ENCODE measurements around the gene BHLHA9.

The BHLHA9 gene

GRCh38 chr17:1313270-1314005, 43.2 kb downstream of the BHLHA9 start:
- no peak overlapping the region for H2AK5ac ChIP-seq (ENCODE audit: low read length, severe bottlenecking)
- H3K4ac ChIP-seq (ENCODE audit: low read depth in 1 of 2, low read length in 2 of 2) = no peak overlapping the region
- H2BK12ac ChIP-seq (ENCODE audit: low read length in 2 of 2) = no peak overlapping the region
- no peaks in the 10 kb centered on the region for H3K79me1 ChIP-seq (replicated peaks; ENCODE audit: low read length, poor library complexity, severe bottlenecking)
- no peak overlapping the region for H3K14ac ChIP-seq (ENCODE audit: low read length in 2 of 2)
- peaks cover 26 to 40% of the 10 kb centered on the region in 2 experiments for H3K27me3 ChIP-seq (ENCODE audit: control insufficient read depth in 1 of 2, insufficient read depth in 1 of 2, low read length in 2 of 2)
- no peak overlapping the region for H3K4me3 ChIP-seq (ENCODE audit: insufficient read depth in 1 of 2, low read depth in 1 of 2, low read length in 2 of 2)
- H3K9ac ChIP-seq (ENCODE audit: low read length) = no peak overlapping the region
- no peak overlapping the region for H3K27ac ChIP-seq (ENCODE audit: low read length, poor library complexity, severe bottlenecking)
- H3K4me1 ChIP-seq (ENCODE audit: control insufficient read depth, insufficient read depth, low read depth, low read length) = peaks cover 2% of the 10 kb centered on the region
- H2BK15ac ChIP-seq (ENCODE audit: low read depth, poor library complexity, severe bottlenecking) = no peak overlapping the region
- 91% methylated on average over 8 of the region's 8 CpGs for WGBS
- DNase-seq = no peak
- H2AFZ ChIP-seq (ENCODE audit: low read depth, low read length) = no peak overlapping the region
- no peak overlapping the region for H4K8ac ChIP-seq (ENCODE audit: low read length)
- no peak overlapping the region for H3K18ac ChIP-seq (ENCODE audit: low read depth in 1 of 2, low read length in 2 of 2)
- H4K91ac ChIP-seq (ENCODE audit: low read length) = no peak overlapping the region
- no peak overlapping the region for H2BK120ac ChIP-seq (ENCODE audit: low read depth, low read length)
- H2BK5ac ChIP-seq (ENCODE audit: low read depth, low read length, poor library complexity, severe bottlenecking) = no peak overlapping the region
- H3K9me3 ChIP-seq (ENCODE audit: control insufficient read depth, low read length) = no peaks in the 10 kb centered on the region
- no peaks in the 10 kb centered on the region for H3K36me3 ChIP-seq (ENCODE audit: control insufficient read depth in 1 of 2, insufficient read depth in 2 of 2, low read depth in 1 of 2, low read length in 2 of 2)
- H3K4me2 ChIP-seq (ENCODE audit: low read length, poor library complexity, severe bottlenecking) = no peak overlapping the region
- no peak overlapping the region for H3K23ac ChIP-seq (ENCODE audit: low read length in 2 of 2)

DNA sequence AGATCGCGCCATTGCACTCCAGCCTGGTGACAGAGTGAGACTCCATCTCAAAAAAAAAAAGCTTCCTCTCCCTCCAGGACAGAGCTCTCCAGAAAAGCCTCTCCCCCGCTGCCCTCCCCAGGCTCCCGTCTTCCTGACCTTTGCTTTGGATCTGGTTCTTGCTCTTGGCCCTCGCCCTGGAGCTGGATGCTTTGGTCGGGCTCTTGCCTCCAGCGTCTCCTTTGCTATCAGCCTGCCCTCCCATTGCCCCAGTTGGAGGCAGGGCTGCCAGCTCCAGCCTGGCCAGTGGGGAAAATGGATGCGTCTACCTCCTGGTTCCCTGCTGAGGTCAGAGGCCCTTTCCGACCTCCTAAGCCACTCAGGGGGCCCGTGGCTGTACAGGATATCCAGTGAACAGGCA, 45.2 kb downstream of the BHLHA9 start:
- H2AK5ac ChIP-seq (ENCODE audit: low read length, severe bottlenecking) = no peak overlapping the region
- no peak overlapping the region for H3K4ac ChIP-seq (ENCODE audit: low read depth in 1 of 2, low read length in 2 of 2)
- no peaks in the 10 kb centered on the region for H3K36me3 ChIP-seq (ENCODE audit: control insufficient read depth in 1 of 2, insufficient read depth in 2 of 2, low read depth in 1 of 2, low read length in 2 of 2)
- H2BK120ac ChIP-seq (ENCODE audit: low read depth, low read length) = no peak overlapping the region
- no peak overlapping the region for H2BK12ac ChIP-seq (ENCODE audit: low read length in 2 of 2)
- H3K4me1 ChIP-seq (ENCODE audit: control insufficient read depth, insufficient read depth, low read depth, low read length) = peaks cover 2% of the 10 kb centered on the region
- H2BK15ac ChIP-seq (ENCODE audit: low read depth, poor library complexity, severe bottlenecking) = no peak overlapping the region
- no peak overlapping the region for H3K27ac ChIP-seq (ENCODE audit: low read length, poor library complexity, severe bottlenecking)
- H3K4me3 ChIP-seq (ENCODE audit: insufficient read depth in 1 of 2, low read depth in 1 of 2, low read length in 2 of 2) = no peak overlapping the region
- no peak overlapping the region for H2BK5ac ChIP-seq (ENCODE audit: low read depth, low read length, poor library complexity, severe bottlenecking)
- H3K9me3 ChIP-seq (ENCODE audit: control insufficient read depth, low read length) = no peaks in the 10 kb centered on the region
- no peak overlapping the region for H4K91ac ChIP-seq (ENCODE audit: low read length)
- H2AFZ ChIP-seq (ENCODE audit: low read depth, low read length) = no peak overlapping the region
- no peak overlapping the region for H3K4me2 ChIP-seq (ENCODE audit: low read length, poor library complexity, severe bottlenecking)
- no peak overlapping the region for H4K8ac ChIP-seq (ENCODE audit: low read length)
- H3K9ac ChIP-seq (ENCODE audit: low read length) = no peak overlapping the region
- H3K79me1 ChIP-seq (replicated peaks; ENCODE audit: low read length, poor library complexity, severe bottlenecking) = no peaks in the 10 kb centered on the region
- DNase-seq = no peak
- H3K14ac ChIP-seq (ENCODE audit: low read length in 2 of 2) = no peak overlapping the region
- H3K23ac ChIP-seq (ENCODE audit: low read length in 2 of 2) = no peak overlapping the region
- H3K18ac ChIP-seq (ENCODE audit: low read depth in 1 of 2, low read length in 2 of 2) = no peak overlapping the region
- peaks cover 26 to 46% of the 10 kb centered on the region in 2 experiments for H3K27me3 ChIP-seq (ENCODE audit: control insufficient read depth in 1 of 2, insufficient read depth in 1 of 2, low read length in 2 of 2)
- 81% methylated on average over 10 of the region's 10 CpGs for WGBS

- no peak overlapping the region for H3K4me3 ChIP-seq (ENCODE audit: insufficient read depth in 1 of 2, low read depth in 1 of 2, low read length in 2 of 2)
- no peak overlapping the region for H3K4me2 ChIP-seq (ENCODE audit: low read length, poor library complexity, severe bottlenecking)
- H3K36me3 ChIP-seq (ENCODE audit: control insufficient read depth in 1 of 2, insufficient read depth in 2 of 2, low read depth in 1 of 2, low read length in 2 of 2) = no peaks in the 10 kb centered on the region
- H3K14ac ChIP-seq (ENCODE audit: low read length in 2 of 2) = no peak overlapping the region
- no peak overlapping the region for H2BK120ac ChIP-seq (ENCODE audit: low read depth, low read length)
- DNase-seq = no peak
- no peaks in the 10 kb centered on the region for H3K9me3 ChIP-seq (ENCODE audit: control insufficient read depth, low read length)
- peaks cover 26 to 46% of the 10 kb centered on the region in 2 experiments for H3K27me3 ChIP-seq (ENCODE audit: control insufficient read depth in 1 of 2, insufficient read depth in 1 of 2, low read length in 2 of 2)
- H4K91ac ChIP-seq (ENCODE audit: low read length) = no peak overlapping the region
- no peak overlapping the region for H3K23ac ChIP-seq (ENCODE audit: low read length in 2 of 2)
- H3K4me1 ChIP-seq (ENCODE audit: control insufficient read depth, insufficient read depth, low read depth, low read length) = peaks cover 2% of the 10 kb centered on the region
- no peak overlapping the region for H3K4ac ChIP-seq (ENCODE audit: low read depth in 1 of 2, low read length in 2 of 2)
- no peak overlapping the region for H2BK12ac ChIP-seq (ENCODE audit: low read length in 2 of 2)
- H3K18ac ChIP-seq (ENCODE audit: low read depth in 1 of 2, low read length in 2 of 2) = no peak overlapping the region
- no peak overlapping the region for H2BK5ac ChIP-seq (ENCODE audit: low read depth, low read length, poor library complexity, severe bottlenecking)
- no peak overlapping the region for H3K27ac ChIP-seq (ENCODE audit: low read length, poor library complexity, severe bottlenecking)
- no peaks in the 10 kb centered on the region for H3K79me1 ChIP-seq (replicated peaks; ENCODE audit: low read length, poor library complexity, severe bottlenecking)
- no peak overlapping the region for H4K8ac ChIP-seq (ENCODE audit: low read length)
- H2AFZ ChIP-seq (ENCODE audit: low read depth, low read length) = no peak overlapping the region
- H2AK5ac ChIP-seq (ENCODE audit: low read length, severe bottlenecking) = no peak overlapping the region
- H2BK15ac ChIP-seq (ENCODE audit: low read depth, poor library complexity, severe bottlenecking) = no peak overlapping the region
- 69% methylated on average over 9 of the region's 10 CpGs for WGBS
- no peak overlapping the region for H3K9ac ChIP-seq (ENCODE audit: low read length)
These were observed 45.7 kb downstream of the BHLHA9 start for GRCh38 chr17:1315891-1316403.
